Raji (cell line): ENCODE results near the gene LRRK2.

ENCODE experiments used
- POLR2A ChIP-seq: IDR thresholded peaks from 2 replicates; pipeline ENCODE4 v1.6.1; 2011; ENCODE audit warnings: low read depth, low read length, control low read depth; ENCODE audit not compliant: insufficient read depth

The LRRK2 gene

DNA sequence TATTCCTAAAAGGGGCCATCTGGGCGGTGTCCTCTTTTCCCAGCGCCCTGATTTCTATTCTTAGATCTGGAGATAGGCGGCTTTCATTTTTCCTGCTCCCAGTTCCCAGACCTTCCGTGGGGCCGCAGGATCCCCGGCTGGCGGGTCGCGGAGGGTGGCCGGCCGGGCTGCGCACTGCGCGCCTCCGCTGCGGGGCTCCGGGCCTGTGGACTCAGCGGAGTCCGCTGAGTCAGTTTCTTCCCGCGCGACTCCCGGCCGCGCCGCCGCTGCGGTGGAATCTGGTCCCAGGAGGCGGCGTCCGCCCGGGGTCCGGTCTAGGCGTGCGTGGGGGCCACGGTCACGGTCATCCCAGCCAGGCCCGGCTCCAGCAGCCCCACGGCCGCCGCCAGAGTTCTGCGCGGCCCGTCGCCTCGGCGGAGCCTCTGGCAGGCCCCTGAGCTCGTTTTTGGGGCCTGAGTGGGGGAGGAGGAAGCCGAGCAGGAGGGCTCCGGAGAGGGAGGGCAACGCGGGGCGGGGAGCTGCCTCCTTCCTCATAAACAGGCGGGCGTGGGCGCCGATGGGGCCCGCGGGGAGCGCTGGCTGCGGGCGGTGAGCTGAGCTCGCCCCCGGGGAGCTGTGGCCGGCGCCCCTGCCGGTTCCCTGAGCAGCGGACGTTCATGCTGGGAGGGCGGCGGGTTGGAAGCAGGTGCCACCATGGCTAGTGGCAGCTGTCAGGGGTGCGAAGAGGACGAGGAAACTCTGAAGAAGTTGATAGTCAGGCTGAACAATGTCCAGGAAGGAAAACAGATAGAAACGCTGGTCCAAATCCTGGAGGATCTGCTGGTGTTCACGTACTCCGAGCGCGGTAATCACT is at the start of gene LRRK2:
Gene LRRK2, plus strand, starts transcription at position 559 of the 853 bp plus-strand sequence. Its CDS starts 135 bp downstream, at position 694.
- TF ChIP-seq POLR2A: no peak

DNA sequence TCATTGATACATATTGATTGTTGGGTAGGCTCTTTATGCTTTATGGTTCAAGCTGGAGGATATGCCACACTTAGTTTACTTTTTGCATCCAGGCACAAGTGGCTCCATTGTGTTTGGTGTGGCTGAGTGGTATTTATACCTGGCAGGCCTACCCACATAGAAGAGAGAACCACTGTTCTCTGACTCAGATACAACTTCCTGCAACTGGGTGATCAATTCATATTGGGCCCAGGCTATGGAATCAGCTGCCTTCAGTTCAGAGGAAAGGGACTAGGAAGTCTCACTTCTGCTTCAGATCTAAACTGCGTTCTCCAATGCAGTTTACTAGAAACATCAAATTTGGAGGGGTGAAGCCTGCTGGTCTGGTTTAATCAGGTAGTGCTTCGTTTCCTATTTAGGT is 49.8 kb upstream of the LRRK2 start:
- no peak for TF ChIP-seq POLR2A

- no peak for TF ChIP-seq POLR2A
Measured at GRCh38 chr12:40175489-40175888, 49.3 kb upstream of the LRRK2 start.

DNA sequence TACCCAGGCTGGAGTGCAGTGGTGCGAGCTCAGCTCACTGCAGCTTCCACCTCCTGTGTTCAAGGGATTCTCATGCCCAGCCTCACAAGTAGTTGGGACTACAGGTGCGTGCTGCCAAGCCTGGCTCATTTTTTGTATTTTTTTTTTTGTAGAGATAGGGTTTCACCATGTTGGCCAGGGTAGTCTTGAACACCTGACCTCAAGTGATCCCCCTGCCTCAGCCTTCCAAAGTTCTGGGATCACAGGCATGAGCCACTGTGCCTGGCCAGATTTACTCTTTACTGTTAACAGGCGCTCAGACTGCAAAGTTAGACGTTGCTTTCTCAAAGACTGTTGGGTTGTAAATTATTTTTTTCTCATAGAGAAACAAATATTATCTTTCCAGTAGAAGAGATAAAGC is 46.1 kb upstream of the LRRK2 start:
- no peak for TF ChIP-seq POLR2A

- no peak for TF ChIP-seq POLR2A
Measured at GRCh38 chr12:40181490-40181889, 43.3 kb upstream of the LRRK2 start.

DNA sequence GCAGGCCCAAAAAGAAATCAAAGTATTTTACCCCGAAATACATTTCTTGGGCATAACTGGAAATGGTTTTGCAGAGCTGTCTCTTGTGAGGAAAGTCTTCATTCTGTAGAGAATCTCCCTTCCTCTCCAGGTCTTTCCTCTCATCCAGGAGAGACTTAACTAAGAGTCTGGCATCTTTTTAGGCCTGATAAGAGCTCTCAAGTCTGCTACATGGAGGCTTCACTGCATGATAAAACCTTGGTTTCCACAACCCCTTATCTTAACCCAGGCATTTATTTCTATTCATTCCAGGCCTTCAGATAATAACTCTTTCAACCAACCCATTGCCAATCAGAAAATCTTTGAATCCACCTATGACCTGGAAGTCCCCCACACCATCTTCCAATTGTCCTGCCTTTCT is 41.1 kb upstream of the LRRK2 start:
- TF ChIP-seq POLR2A: no peak

DNA sequence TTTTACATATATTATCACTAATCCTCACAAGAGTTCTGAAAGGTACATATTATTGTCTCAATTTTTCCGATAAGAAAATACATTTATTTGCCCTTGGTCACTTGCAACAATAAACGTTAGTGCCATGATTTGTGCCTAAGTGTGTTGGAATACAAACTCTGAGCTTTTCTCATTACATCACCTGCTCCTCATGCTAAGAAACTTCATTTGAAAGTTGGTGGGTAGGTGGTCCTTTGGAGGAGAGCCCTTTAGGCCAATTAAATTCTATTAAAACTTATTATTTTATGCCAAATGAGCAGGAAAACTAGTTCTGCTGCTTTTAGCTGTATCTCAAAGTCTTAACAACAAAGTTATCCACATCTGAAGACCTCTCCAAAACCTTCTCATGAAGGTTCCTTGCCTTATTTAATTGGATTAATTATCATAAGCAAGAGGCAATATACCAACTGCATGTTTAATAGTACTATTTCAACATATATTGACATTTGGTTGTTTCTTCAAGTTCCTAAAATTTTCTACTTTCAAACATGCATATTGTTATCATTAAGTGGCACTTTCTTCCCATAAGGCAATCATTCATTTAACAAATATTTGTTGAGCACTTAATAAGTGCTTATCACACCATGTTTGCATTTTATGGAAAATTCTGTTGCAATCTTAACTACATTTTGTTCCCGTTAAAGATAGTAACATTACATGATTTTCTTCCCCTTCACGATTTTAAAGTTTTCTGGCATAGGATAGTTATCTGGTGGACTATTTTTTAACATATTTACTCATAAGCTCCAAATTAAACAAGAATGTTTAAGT is 40.1 kb upstream of the LRRK2 start:
- TF ChIP-seq POLR2A: no peak

DNA sequence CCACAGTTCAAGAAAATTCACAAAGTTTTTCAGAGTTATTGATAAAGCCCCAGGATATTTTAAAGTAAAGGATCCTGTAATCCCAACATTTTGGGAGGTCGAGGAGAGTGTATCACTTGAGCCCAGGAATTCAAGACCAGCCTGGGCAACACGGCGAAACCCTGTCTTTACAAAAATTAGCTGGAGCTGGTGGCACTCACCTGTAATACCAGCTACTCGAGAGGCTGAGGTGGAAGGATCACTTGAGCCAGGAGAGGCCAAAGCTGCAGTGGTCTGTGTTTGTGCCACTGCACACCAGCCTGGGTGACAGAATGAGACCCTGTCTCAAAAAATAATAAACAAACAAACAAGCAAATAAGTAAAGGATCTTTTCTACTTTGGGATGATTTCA is 39.5 kb upstream of the LRRK2 start:
- no peak for TF ChIP-seq POLR2A

GRCh38 chr12:40188558-40189320 is 36.1 kb upstream of the LRRK2 start:
- no peak for TF ChIP-seq POLR2A

DNA sequence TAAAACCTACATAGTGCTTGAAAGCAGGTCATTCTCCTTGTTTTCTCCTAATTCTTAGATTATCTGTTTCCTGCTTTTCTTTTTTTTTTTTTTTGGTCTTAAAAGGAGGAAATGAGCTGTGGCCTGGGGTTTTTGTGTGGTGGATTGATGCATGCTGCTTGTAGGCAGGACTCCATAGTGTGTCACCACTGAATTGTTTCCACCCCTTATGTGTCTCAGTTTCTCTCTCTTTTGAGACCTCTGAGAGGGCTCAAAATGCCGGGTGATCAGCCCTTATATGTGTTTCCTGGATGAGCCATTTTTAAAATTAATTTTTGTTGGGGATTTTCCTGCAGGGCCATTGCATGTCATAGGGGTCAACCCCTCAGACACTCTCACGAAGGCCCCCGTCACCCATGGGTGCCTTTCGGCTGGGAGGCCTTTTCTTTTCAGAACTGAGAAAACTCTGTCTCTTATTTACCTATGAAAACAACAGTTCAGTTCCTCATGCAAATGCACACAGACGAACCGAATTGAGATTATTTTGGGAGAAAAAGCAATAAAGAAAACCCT is 32.0 kb upstream of the LRRK2 start:
- TF ChIP-seq POLR2A: no peak

- no peak for TF ChIP-seq POLR2A
Measured at GRCh38 chr12:40194846-40195245, 30.0 kb upstream of the LRRK2 start.

DNA sequence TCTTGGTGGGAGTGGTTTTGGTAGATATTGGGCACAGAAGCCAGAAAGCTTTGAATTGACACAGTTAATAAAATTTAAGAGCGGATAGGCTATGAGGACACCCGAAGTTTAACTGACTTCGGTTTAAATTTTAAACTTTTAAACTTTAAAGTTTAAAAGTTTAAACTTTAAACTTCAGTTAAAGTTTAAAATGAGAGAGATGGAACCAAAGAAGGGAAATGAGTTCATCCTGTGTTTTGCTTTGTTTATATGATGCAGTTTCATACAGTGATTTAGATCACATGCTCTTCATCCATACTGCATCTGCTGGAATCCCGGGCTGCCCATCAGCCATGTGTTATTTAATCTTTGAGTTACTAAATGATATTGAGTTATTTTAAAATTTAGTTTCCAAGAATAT is 27.2 kb upstream of the LRRK2 start:
- TF ChIP-seq POLR2A: no peak

DNA sequence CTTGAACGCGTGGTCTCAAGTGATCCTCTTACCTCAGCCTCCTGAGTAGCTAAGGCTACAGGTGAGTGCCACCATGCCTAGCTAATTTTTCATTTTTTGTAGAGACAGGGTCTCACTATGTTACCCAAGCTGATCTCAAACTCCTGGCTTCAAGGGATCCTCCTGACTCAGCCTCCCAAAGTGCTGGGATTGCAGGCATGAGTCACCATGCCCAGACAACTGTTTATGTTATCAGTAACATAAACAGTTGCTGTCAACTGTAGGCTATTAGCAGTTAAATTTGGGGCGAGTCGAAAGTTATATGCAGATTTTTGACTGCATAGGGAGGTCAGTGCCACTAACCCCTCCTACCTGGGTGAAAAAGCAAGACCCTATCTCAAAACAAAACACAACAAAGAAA is 26.2 kb upstream of the LRRK2 start:
- TF ChIP-seq POLR2A: no peak

DNA sequence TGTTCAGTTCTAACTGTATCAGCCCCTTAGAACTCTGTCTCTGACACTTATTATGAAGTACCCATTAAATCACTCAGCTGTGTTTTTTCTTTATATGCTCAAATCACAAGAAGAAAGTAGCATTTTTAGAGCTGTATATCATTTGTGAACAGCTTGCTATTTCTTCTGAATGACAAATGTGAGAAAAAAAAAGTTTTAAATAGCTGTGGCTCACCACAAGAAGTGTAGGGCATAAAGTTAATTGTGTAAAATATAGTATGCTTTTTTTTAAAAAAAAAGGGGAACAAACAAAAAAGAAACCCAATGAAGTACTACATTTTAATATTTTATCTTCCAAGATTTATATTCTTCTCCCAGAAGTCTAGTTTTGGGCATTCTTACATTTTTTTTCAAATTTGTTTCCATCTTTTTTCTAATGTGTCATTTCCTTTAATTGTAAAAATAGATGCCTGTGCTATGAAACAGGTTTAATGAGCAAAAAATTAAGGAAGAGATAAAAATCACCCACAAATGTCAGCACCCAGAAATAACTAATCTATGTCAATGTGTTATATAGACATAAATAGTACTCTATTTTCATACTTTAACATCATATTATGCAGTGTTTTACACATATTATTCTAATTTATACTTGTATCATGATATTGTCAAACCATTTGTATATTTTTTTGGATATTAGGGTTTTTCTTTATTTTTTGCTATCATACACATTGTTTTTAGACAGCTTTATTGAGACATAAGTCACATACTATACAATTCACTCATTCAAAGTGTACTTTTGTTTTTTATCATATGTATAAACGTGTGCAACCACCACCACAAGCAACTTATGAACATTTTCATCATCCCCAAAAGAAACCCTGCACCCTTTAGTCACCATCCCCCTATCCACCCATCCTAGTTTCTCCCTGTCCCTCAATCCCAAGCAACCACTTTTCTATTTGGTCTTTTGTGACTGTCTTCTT is 22.4 kb upstream of the LRRK2 start:
- TF ChIP-seq POLR2A: no peak

- TF ChIP-seq POLR2A: no peak
Measured at GRCh38 chr12:40203060-40203430, 21.8 kb upstream of the LRRK2 start.

GRCh38 chr12:40204337-40204736 is 20.5 kb upstream of the LRRK2 start:
- TF ChIP-seq POLR2A: no peak
